Kidney (tissue), 14 donors: ENCODE measurements around the gene TMC2. TPM values are rescaled to one million over a fixed set of nuclear protein-coding genes. Genes with fewer than 3 reads are reported as not detected.

Experiments
- DNase-seq, 5 donors: peaks; one replicate each; pipeline ENCODE4 v3.0.0-alpha.2; 2013 to 2020
- FAIRE-seq: peaks from 2 replicates; lab custom pipeline; 2012; peaks lifted over from hg19 to GRCh38; lab: Jason Lieb, UNC
- H3K27ac ChIP-seq, 2 donors: one replicate each; pipeline ENCODE4 v1.7.0; 2013; ENCODE audit warnings: low read depth in 2 of 2, low read length in 2 of 2, inconsistent platforms in 1 of 2
- H3K27me3 ChIP-seq: one replicate; pipeline ENCODE4 v1.7.1; 2013; ENCODE audit warnings: low read length, inconsistent platforms; ENCODE audit not compliant: control insufficient read depth, insufficient read depth
- H3K36me3 ChIP-seq, 3 donors: one replicate each; pipeline versions ENCODE4 v1.7.0 to v1.7.1; 2013; ENCODE audit warnings: low read length in 3 of 3, control low read depth in 1 of 3, inconsistent platforms in 1 of 3; ENCODE audit not compliant: insufficient read depth in 3 of 3, control insufficient read depth in 2 of 3
- H3K4me1 ChIP-seq, 3 donors: one replicate each; pipeline versions ENCODE4 v1.7.0 to v1.7.1; 2013; ENCODE audit warnings: low read length in 3 of 3, inconsistent platforms in 1 of 3, low read depth in 1 of 3; ENCODE audit not compliant: control insufficient read depth in 2 of 3, insufficient read depth in 2 of 3
- H3K4me3 ChIP-seq, 3 donors: one replicate each; pipeline versions ENCODE4 v1.7.0 to v1.8.1; 2013; ENCODE audit warnings: low read length in 3 of 3, control low read depth in 1 of 3, inconsistent platforms in 1 of 3
- H3K9ac ChIP-seq, 3 donors: one replicate each; pipeline versions ENCODE4 v1.7.0 to v1.7.1; 2013; ENCODE audit warnings: low read length in 3 of 3, control low read depth in 1 of 3, inconsistent platforms in 1 of 3
- H3K9me3 ChIP-seq, 3 donors: one replicate each; pipeline versions ENCODE4 v1.7.0 to v1.7.1; 2013; ENCODE audit warnings: low read length in 3 of 3, control low read depth in 1 of 3, inconsistent platforms in 1 of 3; ENCODE audit not compliant: control insufficient read depth in 2 of 3, insufficient read depth in 1 of 3
- CTCF ChIP-seq: IDR thresholded peaks from 3 replicates; pipeline ENCODE4 v1.5.1; 2012; ENCODE audit warnings: mild to moderate bottlenecking, moderate library complexity, borderline replicate concordance; ENCODE audit not compliant: insufficient read depth; ENCODE audit errors: extremely low read depth
- intact Hi-C: fragments of 100-400 bp; cut with DNase I; formaldehyde crosslinking; loops from one replicate; pipeline ENCODE4 v1.11.1; 2022
- polyA plus RNA-seq: library from polyadenylated mRNA; stranded (reverse); fragments of 350-450 nt; fragmentation: Illumina TruSeq; extraction: RNeasy Lipid Tissue Mini Kit (QIAGEN cat#74804); gene quantifications from one replicate; pipeline ENCODE4 v1.2.3, GENCODE V29; 2014; ENCODE audit warnings: low read depth, low replicate concordance; ENCODE audit not compliant: insufficient read depth
- total RNA-seq: library from RNA; stranded (reverse); fragmentation: NEBNext Ultra II Directional; extraction: Animal tissue kit (Norgen Biotek cat#: 25700); gene quantifications from one replicate; pipeline ENCODE4 v1.2.1, GENCODE V29; 2021
- donor health status: control.
- donor health status: control.
- donor health status: control.
- donor health status: control.
- donor health status: control.
- donor health status: DM: yes; HTN: yes; CAD: no.
- donor health status: Normal renal cell carcinoma (clear cell type).

The TMC2 gene
- total and polyA plus RNA-seq, 2 donors from 2014 or later = not detected

GRCh38 chr20:2542361-2542760 is 6.0 kb downstream of the TMC2 start:
- Histone ChIP-seq H3K9ac (no peak overlapping the region), H3K27me3 (no peaks in the 10 kb centered on the region), H3K4me3 (no peak overlapping the region), H3K27ac (no peak overlapping the region), H3K4me1 (no peaks in the 10 kb centered on the region), H3K9me3 (no peaks in the 10 kb centered on the region), H3K36me3 (no peaks in the 10 kb centered on the region)
- intact Hi-C loops = no loop called here
- TF ChIP-seq CTCF = no peak
- FAIRE-seq (no peak), DNase-seq (no peak)

DNA sequence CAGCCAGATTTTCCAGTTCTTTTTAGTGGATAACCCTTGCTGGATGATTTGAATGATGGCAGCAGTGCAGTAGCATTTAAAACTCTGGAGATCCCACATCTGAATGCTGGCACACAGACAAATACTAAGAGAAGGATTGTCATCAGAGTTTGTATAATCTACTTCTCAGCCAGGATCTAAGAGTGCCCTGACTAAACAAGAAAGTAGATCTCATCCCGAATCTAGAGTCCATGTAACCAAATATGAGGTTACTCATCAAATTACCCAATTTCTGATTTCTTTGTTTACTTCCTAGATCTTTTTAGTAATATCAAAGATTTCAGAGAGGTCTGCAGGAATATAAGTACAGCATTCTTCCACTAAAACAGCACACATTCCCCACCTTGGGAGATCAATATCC is 7.8 kb downstream of the TMC2 start:
- Histone ChIP-seq H3K27ac (no peak overlapping the region), H3K9ac (no peak overlapping the region), H3K4me1 (no peaks in the 10 kb centered on the region), H3K9me3 (no peaks in the 10 kb centered on the region), H3K36me3 (no peaks in the 10 kb centered on the region), H3K27me3 (no peaks in the 10 kb centered on the region), H3K4me3 (no peak overlapping the region)
- DNase-seq = no peak
- FAIRE-seq = no peak
- intact Hi-C loops = no loop called here
- no peak for TF ChIP-seq CTCF

DNA sequence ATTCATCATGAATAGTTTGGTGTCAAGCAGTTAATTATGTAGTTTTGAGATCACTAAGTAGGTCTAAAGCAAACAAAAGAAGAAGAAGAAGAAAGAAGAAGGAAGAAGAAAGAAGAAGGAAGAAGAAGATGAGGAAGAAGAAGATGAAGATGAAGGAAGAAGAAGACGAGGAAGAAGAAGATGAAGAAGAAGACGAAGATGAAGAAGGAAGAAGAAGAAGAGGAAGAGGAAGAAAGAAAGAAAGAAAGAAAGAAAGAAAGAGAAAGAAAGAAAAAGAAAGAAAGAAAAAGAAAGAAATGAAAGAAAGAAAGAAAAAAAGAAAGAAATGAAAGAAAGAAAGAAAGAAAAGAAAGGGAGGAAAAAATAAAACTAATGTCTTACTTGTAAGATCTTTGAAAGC is 9.2 kb downstream of the TMC2 start:
- Histone ChIP-seq H3K36me3 (no peaks in the 10 kb centered on the region), H3K4me3 (no peak overlapping the region), H3K27me3 (no peaks in the 10 kb centered on the region), H3K4me1 (no peaks in the 10 kb centered on the region), H3K9ac (no peak overlapping the region), H3K9me3 (no peaks in the 10 kb centered on the region), H3K27ac (no peak overlapping the region)
- intact Hi-C loops = no loop called here
- no peak for TF ChIP-seq CTCF
- DNase-seq (no peak), FAIRE-seq (no peak)
